ENCODE results near the gene CCDC157. TPM values are rescaled to one million over a fixed set of nuclear protein-coding genes. Genes with fewer than 3 reads are reported as not detected.

CCDC157 gene
- total RNA-seq, 6 experiments from 2014 or later = 0.54 to 2.9 (median 0.86) TPM

GRCh38 chr22:30421695-30422480, 65.1 kb downstream of the CCDC157 start:
- Histone ChIP-seq H3K4me1 (peaks cover 0 to 88% (median 30%) of the 10 kb centered on the region in 4 donors), H3K27ac (peak overlapping the region; percentile 95 to 99 (median 98)), H3K9me3 (no peaks in the 10 kb centered on the region), H3K4me3 (peak overlapping the region; percentile 51 to 59 (median 57)), H3K27me3 (no peaks in the 10 kb centered on the region), H3K36me3 (peaks cover 0 to 40% (median 3%) of the 10 kb centered on the region in 4 donors)
- 19% methylated on average over 8 of the region's 8 CpGs for WGBS (ENCODE audit: insufficient coverage, low coverage, low lambda C conversion rate, missing lambda C conversion rate)
- ATAC-seq (no peak), DNase-seq (peak in 1 of 3 donors; percentile 31)
- intact Hi-C loops (cut with DNase I) = no loop called here
- TF ChIP-seq, protein P1, sequence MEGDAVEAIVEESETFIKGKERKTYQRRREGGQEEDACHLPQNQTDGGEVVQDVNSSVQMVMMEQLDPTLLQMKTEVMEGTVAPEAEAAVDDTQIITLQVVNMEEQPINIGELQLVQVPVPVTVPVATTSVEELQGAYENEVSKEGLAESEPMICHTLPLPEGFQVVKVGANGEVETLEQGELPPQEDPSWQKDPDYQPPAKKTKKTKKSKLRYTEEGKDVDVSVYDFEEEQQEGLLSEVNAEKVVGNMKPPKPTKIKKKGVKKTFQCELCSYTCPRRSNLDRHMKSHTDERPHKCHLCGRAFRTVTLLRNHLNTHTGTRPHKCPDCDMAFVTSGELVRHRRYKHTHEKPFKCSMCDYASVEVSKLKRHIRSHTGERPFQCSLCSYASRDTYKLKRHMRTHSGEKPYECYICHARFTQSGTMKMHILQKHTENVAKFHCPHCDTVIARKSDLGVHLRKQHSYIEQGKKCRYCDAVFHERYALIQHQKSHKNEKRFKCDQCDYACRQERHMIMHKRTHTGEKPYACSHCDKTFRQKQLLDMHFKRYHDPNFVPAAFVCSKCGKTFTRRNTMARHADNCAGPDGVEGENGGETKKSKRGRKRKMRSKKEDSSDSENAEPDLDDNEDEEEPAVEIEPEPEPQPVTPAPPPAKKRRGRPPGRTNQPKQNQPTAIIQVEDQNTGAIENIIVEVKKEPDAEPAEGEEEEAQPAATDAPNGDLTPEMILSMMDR (IDR thresholded peaks at IDR 0.05) = no peak
- TF ChIP-seq POLR2A (IDR thresholded peaks at IDR 0.05) = peak; percentile 17

- Histone ChIP-seq H3K27ac (peak overlapping the region; percentile 95 to 99 (median 98)), H3K27me3 (no peaks in the 10 kb centered on the region), H3K4me3 (peak overlapping the region; percentile 51 to 59 (median 57)), H3K4me1 (peaks cover 0 to 80% (median 26%) of the 10 kb centered on the region in 4 donors), H3K36me3 (peaks cover 0 to 32% (median 1%) of the 10 kb centered on the region in 4 donors), H3K9me3 (no peaks in the 10 kb centered on the region)
- intact Hi-C loops (cut with DNase I) = no loop called here
- DNase-seq = peak; percentile 73 to 84 (median 77)
- TF ChIP-seq, protein P1 (IDR thresholded peaks at IDR 0.05) = no peak
- peak; percentile 68 for TF ChIP-seq POLR2A (IDR thresholded peaks at IDR 0.05)
- WGBS (ENCODE audit: insufficient coverage, low coverage, low lambda C conversion rate, missing lambda C conversion rate) = 13% methylated on average over 13 of the region's 18 CpGs
- ATAC-seq = peak; percentile 14 to 45 (median 36)
Measured at GRCh38 chr22:30422481-30423300, 65.9 kb downstream of the CCDC157 start.

DNA sequence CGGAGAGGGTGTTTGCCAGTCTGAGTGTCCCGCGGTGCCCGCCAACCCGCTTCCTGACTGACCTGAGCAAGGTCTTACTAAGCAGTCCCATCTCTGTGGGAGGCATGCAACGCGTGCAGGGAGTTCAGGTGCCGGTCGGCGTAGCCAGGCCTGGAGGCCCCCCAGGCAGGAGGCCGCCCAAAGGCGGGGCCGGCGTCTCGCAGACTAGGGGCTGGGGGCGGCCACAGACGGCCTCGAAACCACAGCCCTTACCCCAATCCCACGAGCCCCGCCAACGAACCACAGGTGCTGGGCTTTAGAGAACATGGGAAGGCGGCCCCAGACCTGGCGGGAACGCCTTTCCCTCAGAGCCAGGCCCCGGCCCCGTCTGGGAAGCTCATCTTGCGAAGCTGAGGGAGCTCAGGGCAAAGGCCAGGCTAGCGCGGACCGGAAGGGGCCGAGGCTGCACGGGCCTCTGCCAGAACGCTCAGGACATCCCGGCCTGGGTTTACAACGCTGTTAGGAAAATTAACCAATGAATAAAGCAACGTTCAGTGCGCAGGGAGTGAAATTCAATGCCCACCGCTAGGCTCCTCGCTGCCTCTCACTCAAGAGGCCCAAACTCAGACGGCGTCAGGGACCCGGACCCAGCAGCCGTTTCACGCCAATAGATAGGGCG, 66.6 kb downstream of the CCDC157 start:
- TF ChIP-seq POLR2A (IDR thresholded peaks at IDR 0.05) = peak; percentile 93
- TF ChIP-seq, protein P1 (IDR thresholded peaks at IDR 0.05) = no peak
- ATAC-seq (peak; percentile 45 to 72 (median 66)), DNase-seq (peak; percentile 63 to 93 (median 92))
- Histone ChIP-seq H3K9me3 (no peaks in the 10 kb centered on the region), H3K36me3 (peaks cover 0 to 25% (median 0%) of the 10 kb centered on the region in 4 donors), H3K27me3 (no peaks in the 10 kb centered on the region), H3K4me1 (peaks cover 0 to 73% (median 22%) of the 10 kb centered on the region in 4 donors), H3K27ac (peak overlapping the region; percentile 95 to 99 (median 98)), H3K4me3 (peak overlapping the region; percentile 51 to 59 (median 57))
- WGBS (ENCODE audit: insufficient coverage, low coverage, low lambda C conversion rate, missing lambda C conversion rate) = 0% methylated on average over 8 of the region's 45 CpGs
- intact Hi-C loops (cut with DNase I) = no loop called here

- Histone ChIP-seq H3K9me3 (no peaks in the 10 kb centered on the region), H3K4me1 (peaks cover 0 to 66% (median 20%) of the 10 kb centered on the region in 4 donors), H3K27ac (peak overlapping the region; percentile 95 to 99 (median 98)), H3K36me3 (peaks cover 0 to 21% (median 0%) of the 10 kb centered on the region in 4 donors), H3K4me3 (peak overlapping the region; percentile 51 to 59 (median 57)), H3K27me3 (no peaks in the 10 kb centered on the region)
- TF ChIP-seq POLR2A (IDR thresholded peaks at IDR 0.05) = peak; percentile 86
- TF ChIP-seq, protein P1 (IDR thresholded peaks at IDR 0.05) = no peak
- under 1% methylated on average over 17 of the region's 31 CpGs for WGBS (ENCODE audit: insufficient coverage, low coverage, low lambda C conversion rate, missing lambda C conversion rate)
- intact Hi-C loops (cut with DNase I) = no loop called here
- ATAC-seq (peak; percentile 69 to 82 (median 76)), DNase-seq (peak; percentile 99)
Measured at GRCh38 chr22:30423959-30424533, 67.2 kb downstream of the CCDC157 start.

Measured in right lobe of liver (tissue), 6 donors.